ENCODE data around the gene POLE. TPM values are rescaled to one million over a fixed set of nuclear protein-coding genes. Genes with fewer than 3 reads are reported as not detected.

POLE gene
- total and polyA plus RNA-seq, 2 of the 4 experiments (the other 2 are of a cell fraction) = 17.2 to 20.7 TPM

GRCh38 chr12:132638541-132639408, 48.4 kb downstream of the POLE start:
- Histone ChIP-seq H3K4me2 (ENCODE audit: low read depth, low read length) (no peak overlapping the region), H3K4me1 (ENCODE audit: control insufficient read depth, insufficient read depth, low read length) (no peaks in the 10 kb centered on the region), H3K56ac (ENCODE audit: extremely low read depth, insufficient read depth, low read length) (no peak overlapping the region), H3K23ac (ENCODE audit: low read depth, low read length) (no peak overlapping the region), H3K4ac (ENCODE audit: low read depth, low read length) (no peak overlapping the region), H2BK15ac (ENCODE audit: low read depth, low read length) (no peak overlapping the region), H3K18ac (ENCODE audit: low read depth, low read length) (no peak overlapping the region), H3K14ac (replicated peaks; ENCODE audit: low read depth, low read length) (no peak overlapping the region), H2AK9ac (replicated peaks; ENCODE audit: low read depth, low read length, poor library complexity) (peak overlapping the region; percentile 79), H4K8ac (ENCODE audit: low read depth in 2 of 2, low read length in 2 of 2) (no peak overlapping the region), H3K27ac (ENCODE audit: insufficient read depth, low read length) (no peak overlapping the region), H3K79me1 (ENCODE audit: low read depth in 1 of 2, low read length in 2 of 2) (no peaks in the 10 kb centered on the region), H4K20me1 (ENCODE audit: insufficient read depth, low read length) (peaks cover 7% of the 10 kb centered on the region; the same call in 1 of the 2 replicates), H3K9me1 (ENCODE audit: insufficient read depth, low read length) (no peaks in the 10 kb centered on the region), H3K36me3 (ENCODE audit: control insufficient read depth, insufficient read depth, low read length) (peaks cover 38% of the 10 kb centered on the region), H2BK5ac (ENCODE audit: low read depth, low read length, poor library complexity, severe bottlenecking) (no peak overlapping the region), H2AFZ (replicated peaks; ENCODE audit: low read length, poor library complexity) (peak overlapping the region; percentile 81), H3K27me3 (ENCODE audit: control insufficient read depth, insufficient read depth, low read length) (no peaks in the 10 kb centered on the region), H2AK5ac (ENCODE audit: low read depth, low read length) (no peak overlapping the region), H3K9me3 (ENCODE audit: control insufficient read depth, insufficient read depth, low read length) (no peaks in the 10 kb centered on the region), H2BK120ac (ENCODE audit: low read depth, low read length) (no peak overlapping the region), H4K5ac (ENCODE audit: low read depth, low read length) (no peak overlapping the region), H2BK20ac (ENCODE audit: low read depth, low read length) (no peak overlapping the region), H3K9ac (ENCODE audit: low read depth, low read length) (no peak overlapping the region), H4K91ac (ENCODE audit: insufficient read depth, low read depth, low read length) (no peak overlapping the region), H3K4me3 (ENCODE audit: insufficient read depth, low read depth, low read length) (no peak overlapping the region)
- ATAC-seq (ENCODE audit: low read depth) (peak; percentile 99), DNase-seq (peak; percentile 60)
- in situ Hi-C loops (cut with MboI; ENCODE audit: low sequenced_read_pairs) (no loop called here), dilution Hi-C loops (cut with HindIII; ENCODE audit: low sequenced_read_pairs, unreplicated experiment) (no loop called here), intact Hi-C loops (cut with micrococcal nuclease) (loop anchor here (1.0 kb wide), 2 partner anchors 38 to 223 kb away; no protein-coding TSS in a partner anchor)
- TF ChIP-seq RFX5 (IDR thresholded peaks at IDR 0.05; ENCODE audit: low read depth, low read length) (no peak), CTCF (conservative IDR thresholded peaks at IDR 0.05; ENCODE audit: low read depth, low read length) (peak; percentile 75), NFE2L2 (IDR thresholded peaks at IDR 0.05; ENCODE audit: low read depth, low read length) (no peak), BHLHE40 (IDR thresholded peaks at IDR 0.05; ENCODE audit: low read depth, low read length) (no peak), RAD21 (IDR thresholded peaks at IDR 0.05; ENCODE audit: low read length) (peak; percentile 65), SMC3 (IDR thresholded peaks at IDR 0.05; ENCODE audit: low read depth, low read length) (peak; percentile 62), USF2 (IDR thresholded peaks at IDR 0.05; ENCODE audit: low read depth, low read length) (no peak), FOS (IDR thresholded peaks at IDR 0.05; ENCODE audit: low read depth, low read length) (no peak), MAZ (IDR thresholded peaks at IDR 0.05; ENCODE audit: borderline replicate concordance, low read depth, low read length) (no peak), CEBPB (IDR thresholded peaks at IDR 0.05; ENCODE audit: low read depth, low read length) (no peak)
- ChIA-PET CTCF (interaction anchor here (0.6 to 1.4 kb wide), 8 partner anchors 13 to 779 kb away, joined by 3 to 11 read pairs (median 4); partner anchors contain the start of gene P2RX2), POLR2A (ENCODE audit: unreplicated experiment) (no interaction called here)
- 86% methylated on average over 9 of the region's 25 CpGs; no CpG with 5 or more reads in 1 of the 2 experiments for WGBS, 2 experiments (ENCODE audit: extremely low coverage in 2 of 2, insufficient read length in 1 of 2)
- no TSS peak for BruUV-seq (replicated peaks)

All from IMR-90 (cell line).